Endodermal cell (in vitro differentiated cells): ENCODE data around the gene DNAJC18. TPM values are rescaled to one million over a fixed set of nuclear protein-coding genes. Genes with fewer than 3 reads are reported as not detected.
"Not testable (repeated sequence)": the region's sequence is repeated elsewhere in the genome, so short reads cannot be mapped to it uniquely, and the experiment has no call there.

Experiments
- DNase-seq: peaks from one replicate; pipeline ENCODE4 v3.0.0-alpha.2; 2017
- H3K27ac ChIP-seq: 2 replicates; pipeline ENCODE4 v1.5.1; 2013; ENCODE audit warnings: mild to moderate bottlenecking, low read depth, low read length, moderate library complexity
- H3K27me3 ChIP-seq: 2 replicates; pipeline ENCODE4 v1.6.1; 2013; ENCODE audit warnings: mild to moderate bottlenecking, low read length, moderate library complexity; ENCODE audit not compliant: insufficient read depth, control insufficient read depth, poor library complexity, severe bottlenecking
- H3K36me3 ChIP-seq: 2 replicates; pipeline ENCODE4 v1.7.0; 2013; ENCODE audit warnings: mild to moderate bottlenecking, low read length, moderate library complexity; ENCODE audit not compliant: control insufficient read depth, insufficient read depth
- H3K4me1 ChIP-seq: one replicate; pipeline ENCODE4 v1.7.0; 2013; ENCODE audit warnings: low read length; ENCODE audit not compliant: control insufficient read depth, insufficient read depth
- H3K4me3 ChIP-seq: 2 replicates; pipeline ENCODE4 v1.5.1; 2013; ENCODE audit warnings: mild to moderate bottlenecking, low read length, moderate library complexity
- H3K9ac ChIP-seq: 2 replicates; pipeline ENCODE4 v1.6.1; 2013; ENCODE audit warnings: mild to moderate bottlenecking, low read length, moderate library complexity; ENCODE audit not compliant: poor library complexity, severe bottlenecking; ENCODE audit errors: extremely low read depth
- H3K9me3 ChIP-seq: 2 replicates; pipeline ENCODE4 v1.6.1; 2013; ENCODE audit warnings: mild to moderate bottlenecking, low read length, moderate library complexity; ENCODE audit not compliant: control insufficient read depth
- H3K27ac Mint-ChIP-seq: 2 replicates; pipeline ENCODE4 v1.8.0; 2020; ENCODE audit warnings: mixed read lengths
- H3K27me3 Mint-ChIP-seq: 2 replicates; pipeline ENCODE4 v1.8.0; 2021; ENCODE audit warnings: mild to moderate bottlenecking, mixed read lengths; ENCODE audit not compliant: insufficient read depth
- H3K36me3 Mint-ChIP-seq: 2 replicates; pipeline ENCODE4 v1.8.0; 2020; ENCODE audit warnings: low read depth, mixed read lengths
- H3K4me1 Mint-ChIP-seq: 2 replicates; pipeline ENCODE4 v1.8.0; 2020; ENCODE audit warnings: mixed read lengths
- H3K4me3 Mint-ChIP-seq: 2 replicates; pipeline ENCODE4 v1.8.0; 2020; ENCODE audit warnings: mild to moderate bottlenecking, moderate library complexity, mixed read lengths
- H3K9me3 Mint-ChIP-seq: 2 replicates; pipeline ENCODE4 v1.8.0; 2020; ENCODE audit warnings: mild to moderate bottlenecking, mixed read lengths
- WGBS, 2 experiments: methylation state at CpG; one replicate each; pipeline versions ENCODE4 v1.1.5 to v1.1.7; 2013; ENCODE audit warnings: missing lambda C conversion rate in 2 of 2, mixed read lengths in 1 of 2; ENCODE audit not compliant: insufficient coverage in 1 of 2, insufficient read length in 1 of 2; 5-methylcytosine and 5-hydroxymethylcytosine counted together
- total RNA-seq, 2 donors: library from RNA; stranded (reverse); fragmentation: NEBNext Ultra II Directional in 1 of 2; extraction: Animal tissue kit (Norgen Biotek cat#: 25700) in 1 of 2; gene quantifications; 2 replicates in 1 of 2; 3 replicates in 1 of 2; pipeline ENCODE4 v1.2.1, GENCODE V29; 2021
- TF ChIP-seq, protein P1 (sequence below): fragments of 200-600 bp; sonication (generic); conservative IDR thresholded peaks from 2 replicates; pipeline ENCODE4 v1.5.0; 2021; ENCODE audit warnings: antibody characterized with exemption, mild to moderate bottlenecking

The DNAJC18 gene
- total RNA-seq, 2 donors from 2014 or later = 21.8 to 26.6 TPM

DNA sequence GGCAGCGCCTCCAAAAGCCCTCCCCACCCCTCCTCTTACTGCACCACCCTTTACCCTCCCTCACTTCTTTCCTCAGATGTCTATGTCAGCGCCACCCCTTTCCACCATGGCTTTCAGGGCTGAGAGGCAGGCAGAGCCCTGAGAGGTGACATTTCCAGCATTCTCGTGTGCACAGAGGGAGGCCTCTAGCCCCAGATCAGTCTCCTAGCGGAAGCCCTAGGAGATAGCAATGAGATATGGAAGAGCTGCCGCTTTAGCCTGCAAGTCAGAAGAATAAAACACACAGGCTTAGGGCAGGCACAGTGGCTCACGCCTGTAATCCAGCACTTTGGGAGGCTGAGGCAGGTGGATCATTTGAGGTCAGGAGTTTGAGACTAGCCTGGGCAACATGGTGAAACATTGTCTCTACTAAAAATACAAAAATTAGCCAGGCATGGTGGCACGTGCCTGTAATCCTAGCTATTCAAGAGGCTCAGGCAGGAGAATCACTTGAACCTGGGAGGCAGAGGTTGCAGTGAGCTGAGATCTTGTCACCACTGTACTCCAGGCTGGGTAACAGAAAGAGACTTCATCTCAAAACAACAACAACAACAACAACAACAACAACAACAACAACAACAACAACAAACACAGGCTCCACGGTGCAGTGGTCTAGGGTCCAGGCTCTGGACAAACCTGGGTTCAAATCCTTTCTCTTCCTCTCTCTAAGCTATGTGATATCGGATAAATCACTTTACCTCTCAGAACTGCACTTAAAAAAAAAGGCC, 39.5 kb upstream of the DNAJC18 start:
- H3K4me3 ChIP-seq, H3K36me3 Mint-ChIP-seq, H3K9ac ChIP-seq, H3K9me3 Mint-ChIP-seq, H3K4me1 Mint-ChIP-seq, H3K27me3 Mint-ChIP-seq, H3K36me3 ChIP-seq, H3K4me1 ChIP-seq, H3K27me3 ChIP-seq, H3K27ac ChIP-seq, H3K27ac Mint-ChIP-seq, H3K9me3 ChIP-seq, H3K4me3 Mint-ChIP-seq: not testable (repeated sequence)
- TF ChIP-seq, protein P1, sequence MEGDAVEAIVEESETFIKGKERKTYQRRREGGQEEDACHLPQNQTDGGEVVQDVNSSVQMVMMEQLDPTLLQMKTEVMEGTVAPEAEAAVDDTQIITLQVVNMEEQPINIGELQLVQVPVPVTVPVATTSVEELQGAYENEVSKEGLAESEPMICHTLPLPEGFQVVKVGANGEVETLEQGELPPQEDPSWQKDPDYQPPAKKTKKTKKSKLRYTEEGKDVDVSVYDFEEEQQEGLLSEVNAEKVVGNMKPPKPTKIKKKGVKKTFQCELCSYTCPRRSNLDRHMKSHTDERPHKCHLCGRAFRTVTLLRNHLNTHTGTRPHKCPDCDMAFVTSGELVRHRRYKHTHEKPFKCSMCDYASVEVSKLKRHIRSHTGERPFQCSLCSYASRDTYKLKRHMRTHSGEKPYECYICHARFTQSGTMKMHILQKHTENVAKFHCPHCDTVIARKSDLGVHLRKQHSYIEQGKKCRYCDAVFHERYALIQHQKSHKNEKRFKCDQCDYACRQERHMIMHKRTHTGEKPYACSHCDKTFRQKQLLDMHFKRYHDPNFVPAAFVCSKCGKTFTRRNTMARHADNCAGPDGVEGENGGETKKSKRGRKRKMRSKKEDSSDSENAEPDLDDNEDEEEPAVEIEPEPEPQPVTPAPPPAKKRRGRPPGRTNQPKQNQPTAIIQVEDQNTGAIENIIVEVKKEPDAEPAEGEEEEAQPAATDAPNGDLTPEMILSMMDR = peak; percentile 39
- WGBS, 2 experiments = 74 to 78% methylated on average over 7 to 9 of the region's 9 CpGs
- peak; percentile 58 for DNase-seq

DNA sequence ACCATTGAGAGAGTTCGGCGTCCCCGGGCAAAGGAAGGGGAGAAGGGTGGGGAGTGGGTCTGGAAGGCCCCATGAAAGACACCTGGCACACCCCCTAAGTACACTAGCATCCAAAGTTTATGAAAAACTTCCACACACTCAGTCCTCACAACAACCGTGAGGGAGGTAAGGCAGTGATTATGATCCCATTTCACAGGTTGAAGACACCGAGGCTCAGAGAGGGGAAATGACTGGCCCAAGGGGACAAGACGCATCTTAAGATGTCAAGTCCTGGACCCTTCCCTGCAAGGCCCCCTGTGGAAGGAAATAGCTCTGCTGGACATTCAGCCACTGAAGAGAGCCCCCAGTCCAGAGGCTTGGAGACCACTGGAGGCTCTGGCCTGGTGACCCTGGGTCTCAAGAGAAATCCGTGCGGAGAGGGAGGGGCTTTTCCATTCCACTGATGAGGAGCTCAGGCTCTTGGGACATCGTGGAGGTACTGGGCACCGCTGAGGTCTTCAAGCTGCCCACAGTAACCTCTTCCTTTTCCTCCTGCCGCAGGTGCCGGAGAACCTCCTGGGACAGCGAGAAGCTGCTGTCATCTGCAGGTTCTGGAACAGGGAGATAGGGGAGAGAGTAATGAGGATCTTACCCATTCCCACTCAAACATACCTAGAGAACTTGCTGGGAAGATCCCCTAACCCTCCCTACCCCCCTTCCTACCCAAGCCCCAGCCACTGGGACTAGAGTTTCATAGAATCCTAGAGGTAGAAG, 36.7 kb upstream of the DNAJC18 start:
- H3K9me3 Mint-ChIP-seq = no peaks in the 10 kb centered on the region
- H3K4me3 Mint-ChIP-seq = no peak overlapping the region
- TF ChIP-seq, protein P1 = no peak
- Histone ChIP-seq H3K4me1 (peaks cover 7% of the 10 kb centered on the region), H3K4me3 (no peak overlapping the region), H3K9me3 (no peaks in the 10 kb centered on the region), H3K36me3 (no peaks in the 10 kb centered on the region), H3K27me3 (no peaks in the 10 kb centered on the region), H3K9ac (no peak overlapping the region), H3K27ac (no peak overlapping the region)
- H3K36me3 Mint-ChIP-seq = no peaks in the 10 kb centered on the region
- H3K4me1 Mint-ChIP-seq = peaks cover 24% of the 10 kb centered on the region
- H3K27ac Mint-ChIP-seq = no peak overlapping the region
- 94 to 100% methylated on average over 5 to 10 of the region's 13 CpGs for WGBS, 2 experiments
- H3K27me3 Mint-ChIP-seq = no peaks in the 10 kb centered on the region
- DNase-seq = no peak

DNA sequence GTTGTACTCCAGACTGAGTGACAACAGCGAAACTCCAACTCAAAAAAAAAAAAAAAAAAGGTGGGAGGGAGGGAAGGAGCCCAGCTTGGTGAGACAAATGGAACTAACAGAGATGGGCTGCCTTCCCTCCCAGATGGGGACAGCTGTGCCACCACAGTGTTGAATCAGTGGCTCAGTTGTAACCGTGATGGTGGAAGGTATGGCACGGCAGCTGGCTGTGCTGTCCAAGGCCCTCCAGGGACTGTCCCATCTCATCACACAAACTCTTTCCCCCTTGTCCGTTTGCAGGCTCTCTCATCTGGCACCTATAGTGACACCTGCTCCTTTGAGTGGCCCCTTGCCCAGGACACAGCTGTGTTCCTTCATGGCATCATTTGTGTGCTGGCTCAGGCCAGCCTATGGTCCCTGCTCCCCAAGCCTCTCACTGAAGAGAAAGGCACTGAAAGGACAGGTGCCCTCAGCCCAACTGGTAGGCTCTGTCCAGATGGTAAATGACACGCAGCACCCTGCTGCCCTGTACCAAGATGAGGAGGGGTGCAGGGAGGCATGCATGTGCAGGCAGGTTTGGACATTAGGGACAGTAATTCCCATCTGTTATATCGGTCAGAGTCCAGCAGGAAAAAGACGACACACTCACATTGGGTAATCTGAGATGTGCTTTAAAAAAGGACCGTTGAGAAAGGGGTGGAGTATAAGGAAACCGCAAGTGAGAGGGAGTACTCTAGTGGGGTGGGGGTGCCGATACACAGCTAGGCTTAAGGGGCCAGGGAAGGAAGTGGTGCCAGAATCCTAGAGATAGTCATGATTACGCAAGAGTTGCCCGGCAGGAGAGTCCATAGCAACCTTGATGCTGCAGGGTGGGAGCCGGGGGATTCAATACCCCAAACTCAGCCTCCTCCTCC, 35.8 kb upstream of the DNAJC18 start:
- peaks cover 7% of the 10 kb centered on the region for H3K4me1 ChIP-seq
- 87 to 91% methylated on average over 9 to 13 of the region's 13 CpGs for WGBS, 2 experiments
- Mint-ChIP-seq H3K4me3 (no peak overlapping the region), H3K27ac (no peak overlapping the region), H3K4me1 (peaks cover 28% of the 10 kb centered on the region), H3K9me3 (no peaks in the 10 kb centered on the region), H3K36me3 (no peaks in the 10 kb centered on the region), H3K27me3 (no peaks in the 10 kb centered on the region)
- TF ChIP-seq, protein P1 = no peak
- H3K27me3 ChIP-seq = no peaks in the 10 kb centered on the region
- no peak for DNase-seq
- no peaks in the 10 kb centered on the region for H3K9me3 ChIP-seq
- H3K9ac ChIP-seq = no peak overlapping the region
- H3K36me3 ChIP-seq = no peaks in the 10 kb centered on the region
- H3K27ac ChIP-seq = no peak overlapping the region
- no peak overlapping the region for H3K4me3 ChIP-seq
